ES-I3 (cell line): ENCODE results near the gene ATP6V0E1.

Experiments used
- H3K36me3 ChIP-seq: 2 replicates; pipeline ENCODE4 v1.6.1; 2013; ENCODE audit warnings: mild to moderate bottlenecking, low read length, control low read depth, moderate library complexity; ENCODE audit not compliant: insufficient read depth
- H3K4me1 ChIP-seq: 2 replicates; pipeline ENCODE4 v1.6.1; 2013; ENCODE audit warnings: mild to moderate bottlenecking, control low read depth, low read length; ENCODE audit not compliant: insufficient read depth
- H3K9ac ChIP-seq: 2 replicates; pipeline ENCODE4 v1.6.1; 2013; ENCODE audit warnings: low read depth, mild to moderate bottlenecking, low read length, moderate library complexity
- H3K9me3 ChIP-seq: 2 replicates; pipeline ENCODE4 v1.6.1; 2013; ENCODE audit warnings: mild to moderate bottlenecking, low read length, moderate library complexity; ENCODE audit not compliant: control insufficient read depth, insufficient read depth

The ATP6V0E1 gene

DNA sequence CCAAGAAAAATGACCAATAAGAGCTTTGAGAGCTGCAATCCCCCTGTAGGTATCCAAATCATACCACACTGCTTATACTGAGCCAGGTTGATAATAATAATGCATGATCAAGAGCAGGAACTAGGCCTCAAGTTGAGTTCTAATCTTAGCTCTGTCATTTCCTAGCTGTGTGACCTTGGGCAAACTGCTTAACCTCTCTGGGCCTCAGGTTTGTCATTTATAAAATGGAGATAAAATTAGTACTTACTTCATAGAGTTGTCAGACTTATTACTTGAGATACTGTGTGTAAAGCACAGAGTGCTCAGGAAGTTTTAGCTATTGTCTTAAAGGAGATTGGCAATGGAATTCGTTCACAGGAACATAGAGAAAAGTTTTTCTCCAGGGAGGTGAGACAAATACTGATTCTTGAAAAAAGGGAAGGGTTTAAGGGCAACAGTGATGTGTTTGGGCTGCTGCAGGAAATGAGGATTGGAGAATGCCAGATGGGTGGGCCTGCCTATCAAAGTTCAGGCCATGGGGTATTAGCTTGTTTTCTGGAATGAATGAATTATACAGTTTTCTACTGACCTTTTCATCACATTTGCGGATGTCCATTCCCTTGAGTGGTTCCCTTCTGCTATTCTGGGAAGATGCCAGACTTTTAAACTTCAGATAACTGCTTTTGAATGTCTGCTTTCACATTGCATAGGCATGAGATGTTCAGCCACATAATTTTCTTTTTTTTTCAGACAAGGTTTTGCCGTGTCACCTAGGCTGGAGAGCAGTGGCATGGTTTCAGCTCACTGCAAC is 10.2 kb upstream of the ATP6V0E1 start:
- Histone ChIP-seq H3K9ac (no peak overlapping the region), H3K9me3 (no peaks in the 10 kb centered on the region), H3K4me1 (no peaks in the 10 kb centered on the region), H3K36me3 (peaks cover 3% of the 10 kb centered on the region; the same call in 1 of the 2 replicates)

DNA sequence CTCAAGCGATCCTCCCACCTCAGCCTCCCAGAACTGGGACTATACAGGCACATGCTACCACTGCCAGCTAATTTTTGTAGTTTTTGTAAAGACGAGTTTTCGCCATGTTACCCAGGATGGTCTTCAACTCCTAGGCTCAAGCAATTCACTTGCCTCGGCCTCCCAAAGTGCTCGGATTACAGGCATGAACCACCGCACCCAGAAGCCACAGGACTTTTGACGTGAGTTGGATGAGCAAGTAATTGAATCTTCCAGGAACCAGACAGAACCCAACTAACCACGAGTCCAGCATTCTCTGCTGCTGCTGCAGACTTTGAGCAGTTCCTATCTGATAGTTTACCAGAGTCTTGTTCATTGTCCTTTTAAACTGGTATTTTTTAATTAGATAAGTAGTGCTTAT is 9.6 kb upstream of the ATP6V0E1 start:
- Histone ChIP-seq H3K4me1 (no peaks in the 10 kb centered on the region), H3K9me3 (no peaks in the 10 kb centered on the region), H3K9ac (no peak overlapping the region)

DNA sequence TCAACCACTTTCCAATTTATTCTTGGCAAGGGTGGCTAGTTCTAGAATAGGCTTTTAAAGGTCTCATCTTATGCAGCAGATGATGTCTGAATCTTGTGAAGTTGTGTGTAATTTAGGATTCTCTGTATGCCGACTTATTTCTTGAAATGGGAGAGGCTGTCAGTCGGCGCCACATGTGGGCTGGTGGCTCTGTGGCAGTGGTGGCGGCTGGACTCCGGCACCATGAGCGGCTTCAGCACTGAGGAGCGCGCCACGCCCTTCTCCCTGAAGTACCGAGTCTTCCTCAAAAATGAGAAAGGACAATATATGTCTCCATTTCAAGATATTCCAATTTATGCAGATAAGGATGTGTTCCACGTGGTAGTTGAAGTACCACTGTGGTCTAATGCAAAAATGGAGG is 8.3 kb upstream of the ATP6V0E1 start:
- no peaks in the 10 kb centered on the region for H3K9me3 ChIP-seq
- H3K4me1 ChIP-seq = no peaks in the 10 kb centered on the region
- H3K36me3 ChIP-seq = no peaks in the 10 kb centered on the region
- H3K9ac ChIP-seq = no peak overlapping the region

More for the DNA sequence above, 9.6 kb upstream of the ATP6V0E1 start:
- peaks cover 3% of the 10 kb centered on the region; the same call in 1 of the 2 replicates for H3K36me3 ChIP-seq

DNA sequence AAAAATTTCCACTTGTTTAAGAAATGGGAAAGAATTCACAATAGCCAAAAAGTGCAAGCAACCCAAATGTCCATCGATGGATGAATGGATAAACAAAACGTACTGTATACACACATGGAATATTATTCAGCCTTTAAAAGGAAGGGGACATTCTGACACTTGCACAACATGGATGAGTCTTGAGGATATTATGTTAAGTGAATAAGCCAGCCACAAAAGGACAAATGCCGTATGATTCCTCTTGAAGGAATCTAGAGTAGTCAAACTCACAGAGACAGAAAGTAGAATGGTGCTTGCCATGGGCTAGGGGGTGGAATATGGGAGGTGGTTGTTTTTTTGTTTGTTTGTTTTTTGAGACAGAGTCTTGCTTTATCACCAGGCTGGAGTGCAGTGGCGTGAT is 3.8 kb upstream of the ATP6V0E1 start:
- no peaks in the 10 kb centered on the region for H3K36me3 ChIP-seq
- H3K9ac ChIP-seq = no peak overlapping the region
- H3K9me3 ChIP-seq = no peaks in the 10 kb centered on the region
- no peaks in the 10 kb centered on the region for H3K4me1 ChIP-seq

DNA sequence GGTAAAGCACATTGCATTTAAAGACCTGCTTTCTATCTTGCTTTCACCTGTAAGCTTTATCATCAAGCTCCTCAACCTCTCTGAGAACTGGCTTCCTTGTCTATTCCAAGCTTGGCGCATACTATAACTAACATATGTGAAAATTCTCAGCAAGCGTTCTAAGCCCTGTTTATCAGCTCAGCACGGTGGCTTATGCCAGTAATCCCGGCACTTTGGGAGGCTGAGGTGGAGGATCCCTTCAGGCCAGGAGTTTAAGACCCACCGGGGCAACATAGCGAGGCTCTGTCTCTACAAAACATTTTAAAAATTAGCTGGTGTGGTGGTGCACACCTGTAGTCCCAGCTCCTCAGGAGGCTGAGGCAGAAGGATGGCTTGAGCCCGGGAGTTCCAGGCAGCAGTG is 1.6 kb upstream of the ATP6V0E1 start:
- no peak overlapping the region for H3K9ac ChIP-seq
- H3K36me3 ChIP-seq = peaks cover 2% of the 10 kb centered on the region; the same call in 1 of the 2 replicates
- H3K9me3 ChIP-seq = no peaks in the 10 kb centered on the region
- no peaks in the 10 kb centered on the region for H3K4me1 ChIP-seq

DNA sequence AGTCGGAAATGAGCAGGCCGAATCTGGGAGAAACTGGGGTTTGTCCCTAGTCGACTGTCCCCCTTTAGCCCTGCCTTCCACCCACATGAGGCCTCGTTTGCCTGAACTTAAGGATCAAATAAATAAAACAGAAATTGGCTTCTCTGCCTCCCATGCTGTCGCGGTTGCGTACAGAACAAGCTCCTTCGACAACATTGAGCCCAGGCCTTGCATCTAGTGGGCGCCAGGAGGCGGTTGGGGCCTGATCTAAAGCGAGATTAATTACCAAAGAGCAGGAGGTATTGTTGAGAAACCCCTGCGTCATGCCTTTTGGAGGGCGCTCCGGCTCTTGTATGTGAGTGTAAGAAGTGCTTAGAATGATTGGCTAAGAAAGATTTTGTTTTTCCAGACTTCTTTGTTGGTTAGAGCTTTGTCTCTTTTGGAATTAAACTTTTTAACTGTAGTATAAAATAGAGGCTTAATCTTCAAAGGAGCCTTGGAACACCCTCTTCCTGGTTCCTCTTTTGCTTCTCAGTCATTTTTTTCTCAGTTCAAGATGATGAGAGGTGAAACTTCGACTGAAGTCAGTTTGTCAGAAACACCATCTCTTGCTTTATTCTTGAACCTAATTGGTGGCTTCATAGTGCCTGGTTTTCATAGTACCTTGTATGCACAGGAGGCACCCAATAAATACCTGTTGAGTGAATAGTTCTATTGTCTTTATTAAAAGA is 828 bp downstream of the ATP6V0E1 start:
- Histone ChIP-seq H3K9me3 (no peaks in the 10 kb centered on the region), H3K4me1 (no peaks in the 10 kb centered on the region), H3K36me3 (peaks cover 2% of the 10 kb centered on the region), H3K9ac (peak overlapping the region; percentile 68)

DNA sequence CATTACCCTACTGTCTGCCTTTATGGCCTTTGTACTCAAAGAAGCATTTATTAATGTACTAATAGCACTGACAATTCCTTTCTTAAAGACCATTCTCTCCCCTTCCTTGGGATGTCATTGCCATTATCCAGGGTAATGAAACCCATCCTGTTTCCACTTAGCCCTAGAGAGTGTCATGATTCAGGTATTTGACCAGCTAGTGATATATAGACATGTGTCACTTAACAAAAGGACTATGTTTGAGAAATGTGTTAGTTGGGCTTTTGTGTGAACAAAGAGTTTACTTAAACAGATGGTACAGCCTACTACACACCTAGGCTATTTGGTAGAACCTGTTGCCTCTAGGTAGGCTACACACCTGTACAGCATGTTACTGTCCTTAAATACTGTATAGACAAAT is 2.0 kb downstream of the ATP6V0E1 start:
- H3K36me3 ChIP-seq = peaks cover 2% of the 10 kb centered on the region
- no peaks in the 10 kb centered on the region for H3K9me3 ChIP-seq
- no peaks in the 10 kb centered on the region for H3K4me1 ChIP-seq
- H3K9ac ChIP-seq = no peak overlapping the region

DNA sequence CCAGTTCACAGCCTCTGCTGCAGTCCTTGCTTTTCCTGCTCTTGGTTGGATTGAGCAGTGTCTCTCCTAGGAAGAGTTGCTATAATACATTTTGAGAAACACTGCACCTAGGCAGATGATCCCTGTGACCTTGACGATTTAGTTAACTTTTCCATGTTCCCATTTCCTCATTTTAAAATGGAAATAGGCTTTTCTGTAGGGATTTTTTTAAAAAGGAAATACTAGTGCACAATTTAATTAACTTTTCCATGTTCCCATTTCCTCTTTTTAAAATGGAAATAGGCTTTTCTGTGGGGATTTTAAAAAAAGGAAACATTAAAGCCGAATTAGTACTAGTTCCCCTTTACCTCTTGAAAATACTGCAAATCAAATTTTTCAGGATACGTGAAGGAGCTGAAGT is 4.7 kb downstream of the ATP6V0E1 start:
- Histone ChIP-seq H3K4me1 (no peaks in the 10 kb centered on the region), H3K9me3 (no peaks in the 10 kb centered on the region), H3K9ac (no peak overlapping the region), H3K36me3 (peaks cover 2% of the 10 kb centered on the region)

DNA sequence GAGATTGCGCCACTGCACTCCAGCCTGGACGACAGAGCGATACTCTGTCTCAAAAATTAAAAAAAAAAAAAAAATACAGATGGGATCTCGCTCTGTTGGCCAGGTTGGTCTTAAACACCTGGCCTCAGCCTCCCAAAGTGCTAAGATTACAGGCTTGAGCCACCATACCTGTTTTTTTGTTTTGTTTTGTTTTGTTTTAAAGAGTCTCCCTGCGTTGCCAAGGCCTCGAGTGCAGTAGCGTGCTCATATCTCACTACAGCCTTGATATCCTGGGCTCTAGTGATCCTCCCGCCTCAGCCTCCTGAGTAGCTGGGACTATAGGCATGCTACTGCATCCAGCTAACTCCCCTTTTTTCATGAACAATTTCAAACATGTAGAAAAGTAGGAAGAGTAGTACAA is 7.2 kb downstream of the ATP6V0E1 start:
- Histone ChIP-seq H3K9me3 (no peaks in the 10 kb centered on the region), H3K36me3 (peaks cover 6% of the 10 kb centered on the region), H3K4me1 (no peaks in the 10 kb centered on the region), H3K9ac (no peak overlapping the region)

DNA sequence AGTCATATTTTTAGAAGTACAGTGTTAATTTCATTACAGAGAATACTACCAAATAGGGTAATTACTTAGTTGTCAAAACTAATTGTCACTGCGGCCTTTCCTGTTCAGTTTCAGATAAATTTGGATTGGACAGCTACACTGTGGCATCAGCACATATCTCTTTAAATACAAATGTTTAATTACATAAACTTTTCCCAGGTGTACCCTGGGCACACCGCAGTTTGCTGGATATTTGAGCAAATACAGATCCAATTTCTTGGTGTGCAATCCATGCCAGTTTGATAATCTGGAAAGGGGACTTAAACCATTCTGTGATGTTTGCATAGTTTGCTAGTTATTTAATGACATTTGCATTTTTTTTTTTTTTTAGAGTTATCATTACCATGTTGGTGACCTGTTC is 10.8 kb downstream of the ATP6V0E1 start:
- peaks cover 5% of the 10 kb centered on the region for H3K36me3 ChIP-seq
- no peak overlapping the region for H3K9ac ChIP-seq
- H3K9me3 ChIP-seq = no peaks in the 10 kb centered on the region
- no peaks in the 10 kb centered on the region for H3K4me1 ChIP-seq

DNA sequence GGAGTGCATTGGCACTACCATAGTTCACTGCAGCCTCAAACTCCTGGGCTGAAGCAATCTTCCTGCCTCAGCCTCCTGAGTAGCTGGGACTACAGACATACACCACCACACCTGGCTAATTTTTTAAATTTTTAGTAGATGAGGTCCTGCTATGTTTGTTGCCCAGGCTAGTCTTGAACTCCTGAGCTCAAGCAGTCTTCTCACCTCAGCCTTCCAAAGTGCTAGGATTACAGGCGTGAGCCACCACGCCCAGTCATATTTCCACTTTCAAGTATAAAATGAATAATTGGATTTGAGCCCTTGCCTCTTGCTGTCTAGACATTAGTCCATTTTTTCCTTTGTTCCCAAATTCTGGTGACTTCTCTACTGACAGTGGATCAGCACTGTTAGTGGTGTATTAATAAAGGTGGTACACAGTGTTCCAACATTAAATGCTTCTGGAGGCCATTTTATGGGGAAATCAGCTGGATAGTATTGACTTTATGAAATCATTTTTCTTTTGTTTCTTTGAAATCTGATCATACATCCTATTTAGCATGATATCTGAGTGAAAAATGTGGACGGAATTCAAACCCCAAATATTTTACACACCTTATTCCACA is 15.9 kb downstream of the ATP6V0E1 start:
- H3K9me3 ChIP-seq = no peaks in the 10 kb centered on the region
- H3K4me1 ChIP-seq = peaks cover 13% of the 10 kb centered on the region
- no peak overlapping the region for H3K9ac ChIP-seq
- H3K36me3 ChIP-seq = peaks cover 5% of the 10 kb centered on the region

DNA sequence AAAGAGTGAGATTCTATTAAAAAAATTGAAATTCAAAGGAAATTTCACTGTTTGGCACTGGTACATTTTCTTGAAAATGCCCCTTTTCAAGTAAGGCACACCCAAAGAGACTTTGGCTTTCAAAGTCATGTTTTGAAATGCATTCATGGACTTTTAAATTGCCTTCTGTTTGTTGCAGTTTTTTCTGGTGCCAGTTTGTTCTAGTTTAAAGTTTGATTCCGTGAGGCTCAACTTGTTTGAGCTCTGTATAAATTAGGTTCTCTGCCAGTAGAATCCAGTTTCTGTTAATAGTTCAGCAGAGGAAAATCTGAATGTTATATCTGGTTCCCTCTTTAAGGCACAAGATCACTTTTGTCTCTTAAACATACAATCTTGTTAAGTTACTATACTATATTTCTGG is 16.4 kb downstream of the ATP6V0E1 start:
- Histone ChIP-seq H3K9me3 (no peaks in the 10 kb centered on the region), H3K4me1 (peaks cover 13% of the 10 kb centered on the region), H3K9ac (no peak overlapping the region), H3K36me3 (peaks cover 5% of the 10 kb centered on the region)

DNA sequence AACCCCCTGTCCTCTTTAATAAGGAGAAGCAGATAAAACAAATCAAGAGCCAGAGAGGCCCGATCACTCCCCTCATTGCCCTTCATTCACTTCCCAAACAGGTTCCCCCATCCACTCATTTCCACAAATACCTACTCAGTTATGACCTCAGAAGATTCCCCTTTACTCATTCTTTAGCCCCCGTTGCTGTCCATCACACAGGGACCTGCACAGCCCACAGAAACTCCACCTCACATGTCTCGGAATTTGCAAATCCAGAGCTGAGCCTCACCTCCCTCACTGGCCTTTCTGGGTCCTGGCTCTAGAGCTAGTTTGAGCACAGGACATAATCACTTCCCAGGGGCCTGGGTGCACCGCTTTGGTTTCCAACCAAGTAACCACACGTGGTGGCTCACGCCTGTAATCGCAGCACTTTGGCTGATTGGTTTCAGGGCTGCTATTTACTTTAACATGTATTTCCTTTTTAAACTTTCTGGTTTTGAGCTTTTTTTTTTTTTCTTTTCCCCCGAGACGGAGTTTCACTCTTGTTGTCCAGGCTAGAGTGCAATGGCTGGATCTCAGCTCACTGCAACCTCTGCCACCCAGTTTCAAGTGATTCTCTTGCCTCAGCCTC is 17.8 kb downstream of the ATP6V0E1 start:
- Histone ChIP-seq H3K9me3 (no peaks in the 10 kb centered on the region), H3K4me1 (peaks cover 13% of the 10 kb centered on the region), H3K9ac (no peak overlapping the region), H3K36me3 (no peaks in the 10 kb centered on the region)

DNA sequence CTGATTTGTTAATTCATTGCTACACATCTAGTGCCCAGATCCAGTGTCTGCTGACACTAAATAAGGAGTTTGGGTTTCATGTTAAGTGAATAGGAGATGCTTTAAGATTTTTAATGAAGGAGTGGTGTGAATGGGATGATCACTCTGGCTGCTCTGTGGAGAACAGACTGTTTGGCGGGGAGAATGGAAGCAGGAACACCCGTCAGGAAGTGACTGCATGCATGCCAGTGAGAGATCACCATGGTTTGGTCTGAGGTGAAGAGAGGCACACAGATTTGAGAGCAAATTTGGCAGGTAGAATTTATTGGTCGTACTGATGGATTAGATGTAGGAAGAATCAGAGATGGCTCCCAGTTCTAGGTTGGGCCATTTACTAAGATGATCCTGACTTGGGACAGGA is 19.8 kb downstream of the ATP6V0E1 start:
- no peaks in the 10 kb centered on the region for H3K9me3 ChIP-seq
- no peak overlapping the region; the same call in 1 of the 2 replicates for H3K9ac ChIP-seq
- peaks cover 13% of the 10 kb centered on the region for H3K4me1 ChIP-seq
- H3K36me3 ChIP-seq = no peaks in the 10 kb centered on the region
